Osteoblast (primary cell): ENCODE results near the gene MATN1. TPM values are rescaled to one million over a fixed set of nuclear protein-coding genes. Genes with fewer than 3 reads are reported as not detected.

Experiments used
- DNase-seq: peaks from one replicate; pipeline ENCODE4 v3.0.0; 2011; ENCODE audit warnings: low spot score, mixed read lengths; ENCODE audit not compliant: insufficient read length; ENCODE audit errors: missing footprints
- H2AFZ ChIP-seq: 2 replicates; pipeline ENCODE4 v1.6.0; 2011; ENCODE audit warnings: mild to moderate bottlenecking, low read length
- H3K27ac ChIP-seq: 2 replicates; pipeline ENCODE4 v1.5.1; 2011; ENCODE audit warnings: mild to moderate bottlenecking, low read depth, low read length, moderate library complexity
- H3K27me3 ChIP-seq: 2 replicates; pipeline ENCODE4 v1.6.0; 2012; ENCODE audit warnings: mild to moderate bottlenecking, control low read depth, inconsistent platforms, low read length, moderate library complexity; ENCODE audit not compliant: insufficient read depth
- H3K36me3 ChIP-seq: 2 replicates; pipeline ENCODE4 v1.5.1; 2011; ENCODE audit warnings: mild to moderate bottlenecking, low read length, control low read depth, moderate library complexity; ENCODE audit not compliant: insufficient read depth
- H3K4me1 ChIP-seq: 2 replicates; pipeline ENCODE4 v1.5.1; 2011; ENCODE audit warnings: mild to moderate bottlenecking, low read length, control low read depth, moderate library complexity; ENCODE audit not compliant: insufficient read depth
- H3K4me2 ChIP-seq: 2 replicates; pipeline ENCODE4 v1.6.0; 2011; ENCODE audit warnings: mild to moderate bottlenecking, low read length; ENCODE audit not compliant: insufficient read depth
- H3K4me3 ChIP-seq: fragments of 200-600 bp; sonication (generic); 3 replicates; pipeline ENCODE4 v1.5.1; 2012; ENCODE audit warnings: mild to moderate bottlenecking, low read length, inconsistent platforms; ENCODE audit not compliant: insufficient read depth
- H3K79me2 ChIP-seq: 2 replicates; pipeline ENCODE4 v1.6.0; 2012; ENCODE audit warnings: mild to moderate bottlenecking, low read length, control low read depth, inconsistent platforms; ENCODE audit not compliant: insufficient read depth
- H3K9me3 ChIP-seq: 2 replicates; pipeline ENCODE4 v1.5.1; 2011; ENCODE audit warnings: low read depth, low read length, control low read depth
- H4K20me1 ChIP-seq: 2 replicates; pipeline ENCODE4 v1.6.0; 2012; ENCODE audit warnings: mild to moderate bottlenecking, low read length, control low read depth; ENCODE audit not compliant: insufficient read depth
- total RNA-seq: library from RNA; depleted of rRNA; stranded (reverse); fragments of >200 nt; gene quantifications from 2 replicates; pipeline ENCODE4 v1.2.3, GENCODE V29; 2012
- TF ChIP-seq, protein P1 (sequence below): IDR thresholded peaks from 2 replicates; pipeline ENCODE4 v1.5.1; 2011; ENCODE audit warnings: mild to moderate bottlenecking, low read depth, low read length, moderate library complexity; ENCODE audit errors: extremely low read depth

The MATN1 gene
- total RNA-seq, 1 donor, result not detected

DNA sequence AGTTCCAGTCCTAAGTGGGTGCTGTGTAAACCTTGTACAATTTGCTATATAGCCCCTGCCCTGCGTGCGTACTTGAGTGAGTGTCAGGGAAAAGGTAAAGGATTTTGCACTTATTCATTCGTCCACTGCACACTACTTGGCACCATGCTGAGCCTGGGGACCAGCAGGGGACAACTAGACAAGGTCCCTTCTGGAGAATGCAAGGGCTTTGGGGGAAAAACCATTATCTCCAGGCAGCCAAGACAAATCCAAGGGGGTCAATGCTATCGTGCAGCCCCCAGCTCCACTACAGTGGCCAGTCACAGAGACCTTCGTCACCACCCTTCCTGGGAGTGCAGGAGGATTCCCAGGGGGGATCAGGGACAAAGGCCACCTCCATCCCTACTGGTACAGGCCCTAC, 39.7 kb downstream of the MATN1 start:
- DNase-seq, result peak; percentile 60
- TF ChIP-seq, protein P1, sequence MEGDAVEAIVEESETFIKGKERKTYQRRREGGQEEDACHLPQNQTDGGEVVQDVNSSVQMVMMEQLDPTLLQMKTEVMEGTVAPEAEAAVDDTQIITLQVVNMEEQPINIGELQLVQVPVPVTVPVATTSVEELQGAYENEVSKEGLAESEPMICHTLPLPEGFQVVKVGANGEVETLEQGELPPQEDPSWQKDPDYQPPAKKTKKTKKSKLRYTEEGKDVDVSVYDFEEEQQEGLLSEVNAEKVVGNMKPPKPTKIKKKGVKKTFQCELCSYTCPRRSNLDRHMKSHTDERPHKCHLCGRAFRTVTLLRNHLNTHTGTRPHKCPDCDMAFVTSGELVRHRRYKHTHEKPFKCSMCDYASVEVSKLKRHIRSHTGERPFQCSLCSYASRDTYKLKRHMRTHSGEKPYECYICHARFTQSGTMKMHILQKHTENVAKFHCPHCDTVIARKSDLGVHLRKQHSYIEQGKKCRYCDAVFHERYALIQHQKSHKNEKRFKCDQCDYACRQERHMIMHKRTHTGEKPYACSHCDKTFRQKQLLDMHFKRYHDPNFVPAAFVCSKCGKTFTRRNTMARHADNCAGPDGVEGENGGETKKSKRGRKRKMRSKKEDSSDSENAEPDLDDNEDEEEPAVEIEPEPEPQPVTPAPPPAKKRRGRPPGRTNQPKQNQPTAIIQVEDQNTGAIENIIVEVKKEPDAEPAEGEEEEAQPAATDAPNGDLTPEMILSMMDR, result no peak
- H3K4me2 ChIP-seq, result no peak overlapping the region
- no peaks in the 10 kb centered on the region for H3K36me3 ChIP-seq
- H3K27me3 ChIP-seq, result peaks cover 60% of the 10 kb centered on the region
- H2AFZ ChIP-seq, result no peak overlapping the region
- no peak overlapping the region for H3K27ac ChIP-seq
- no peaks in the 10 kb centered on the region for H3K79me2 ChIP-seq
- no peaks in the 10 kb centered on the region for H4K20me1 ChIP-seq
- H3K4me3 ChIP-seq, result no peak overlapping the region
- no peaks in the 10 kb centered on the region for H3K4me1 ChIP-seq
- no peaks in the 10 kb centered on the region for H3K9me3 ChIP-seq

- Histone ChIP-seq H3K4me1 (no peaks in the 10 kb centered on the region), H3K36me3 (no peaks in the 10 kb centered on the region), H3K79me2 (no peaks in the 10 kb centered on the region), H2AFZ (no peak overlapping the region), H4K20me1 (no peaks in the 10 kb centered on the region), H3K27me3 (peaks cover 59% of the 10 kb centered on the region), H3K9me3 (no peaks in the 10 kb centered on the region), H3K27ac (no peak overlapping the region), H3K4me2 (no peak overlapping the region), H3K4me3 (no peak overlapping the region)
- TF ChIP-seq, protein P1, result no peak
- peak; percentile 55 for DNase-seq
Measured at GRCh38 chr1:30682396-30683275, 40.7 kb downstream of the MATN1 start.

DNA sequence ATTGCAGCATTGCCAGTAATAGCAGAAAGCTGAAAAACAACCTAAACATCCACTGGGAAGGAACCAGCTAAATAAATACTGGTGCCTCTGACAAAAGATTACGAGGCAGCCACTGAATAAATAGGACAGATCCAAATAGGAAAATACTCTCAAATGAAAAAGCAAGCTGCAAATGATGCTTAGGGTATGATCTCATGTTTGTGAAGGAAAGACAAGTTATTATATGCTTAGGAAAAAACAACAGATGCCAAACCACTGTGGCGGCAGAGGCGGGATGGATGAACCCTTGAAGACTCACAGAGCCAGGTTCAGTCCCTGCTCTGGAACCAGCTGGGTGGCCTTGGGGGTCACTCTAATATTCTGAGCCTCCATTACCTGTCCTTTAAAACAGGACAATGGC, 41.6 kb downstream of the MATN1 start:
- H3K36me3 ChIP-seq, result no peaks in the 10 kb centered on the region
- no peaks in the 10 kb centered on the region for H3K79me2 ChIP-seq
- H3K27ac ChIP-seq, result no peak overlapping the region
- H3K4me2 ChIP-seq, result no peak overlapping the region
- DNase-seq, result peak; percentile 95
- H4K20me1 ChIP-seq, result no peaks in the 10 kb centered on the region
- TF ChIP-seq, protein P1, result no peak
- no peaks in the 10 kb centered on the region for H3K9me3 ChIP-seq
- H2AFZ ChIP-seq, result no peak overlapping the region
- no peak overlapping the region for H3K4me3 ChIP-seq
- H3K27me3 ChIP-seq, result peaks cover 52% of the 10 kb centered on the region
- H3K4me1 ChIP-seq, result no peaks in the 10 kb centered on the region

DNA sequence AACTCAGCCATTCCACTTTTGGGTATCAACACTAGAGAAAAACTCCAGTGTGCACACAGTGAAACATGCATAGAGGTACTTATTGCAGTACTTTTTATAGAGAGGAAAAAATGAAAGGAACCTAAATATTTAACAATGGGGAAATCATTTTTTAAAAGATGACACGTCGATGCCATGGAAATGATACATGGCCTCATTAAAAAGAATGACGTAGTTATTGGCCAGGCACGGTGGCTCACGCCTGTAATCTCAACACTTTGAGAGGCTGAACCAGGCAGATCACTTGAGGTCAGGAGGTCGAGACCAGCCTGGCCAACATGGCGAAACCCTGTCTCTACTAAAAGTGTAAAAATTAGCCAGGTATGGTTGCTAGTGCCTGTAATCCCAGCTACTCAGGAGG, 42.5 kb downstream of the MATN1 start:
- TF ChIP-seq, protein P1, result no peak
- H3K4me3 ChIP-seq, result no peak overlapping the region
- H3K4me1 ChIP-seq, result no peaks in the 10 kb centered on the region
- no peaks in the 10 kb centered on the region for H3K36me3 ChIP-seq
- H3K9me3 ChIP-seq, result no peaks in the 10 kb centered on the region
- no peak overlapping the region for H2AFZ ChIP-seq
- H3K27ac ChIP-seq, result no peak overlapping the region
- H3K4me2 ChIP-seq, result no peak overlapping the region
- no peak for DNase-seq
- no peaks in the 10 kb centered on the region for H3K79me2 ChIP-seq
- no peaks in the 10 kb centered on the region for H4K20me1 ChIP-seq
- H3K27me3 ChIP-seq, result peaks cover 43% of the 10 kb centered on the region
